ENCODE results near the gene TTC13. TPM values are rescaled to one million over a fixed set of nuclear protein-coding genes. Genes with fewer than 3 reads are reported as not detected.

The TTC13 gene
- total RNA-seq, 1 experiment from 2014 or later, result 22.6 TPM

DNA sequence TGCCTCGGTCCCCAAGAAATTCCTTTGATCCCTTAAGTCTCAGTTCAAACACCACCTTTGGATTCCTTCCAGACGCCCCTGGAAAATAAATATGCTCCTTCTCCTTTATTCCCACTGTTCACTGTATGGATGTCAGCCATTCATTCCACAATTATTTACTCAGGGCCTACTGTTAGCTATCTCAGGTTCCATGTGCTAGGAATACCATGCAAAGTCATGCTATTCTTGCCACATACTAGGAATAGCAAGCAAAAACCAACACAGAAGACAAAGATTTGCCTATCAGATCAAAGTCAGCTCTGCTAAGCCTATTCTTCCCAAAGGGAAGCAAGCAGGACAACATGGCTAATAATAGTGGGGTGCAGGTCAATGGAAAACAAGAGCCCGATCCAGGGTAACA lies 29.8 kb downstream of the TTC13 start:
- no peak for DNase-seq (ENCODE audit: low read depth)

DNA sequence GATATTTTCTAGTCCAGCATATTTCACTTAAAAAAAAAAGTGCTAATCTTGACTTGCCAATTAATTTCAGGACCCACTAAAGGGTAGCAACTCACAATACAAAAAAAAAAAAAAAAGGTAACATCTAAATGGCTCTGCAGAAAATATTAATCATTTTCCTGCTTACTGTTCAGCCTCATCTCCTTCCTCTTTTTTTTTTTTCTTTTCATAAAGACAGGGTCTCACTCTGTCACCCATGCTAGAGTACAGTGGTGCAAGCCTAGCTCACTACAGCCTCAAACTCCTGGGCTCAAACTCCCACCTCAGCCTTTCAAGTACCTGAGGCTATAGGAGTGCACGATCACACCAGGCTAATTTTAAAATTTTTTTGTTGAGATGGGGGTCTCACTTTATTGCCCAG lies 30.4 kb downstream of the TTC13 start:
- DNase-seq (ENCODE audit: low read depth), result no peak

DNA sequence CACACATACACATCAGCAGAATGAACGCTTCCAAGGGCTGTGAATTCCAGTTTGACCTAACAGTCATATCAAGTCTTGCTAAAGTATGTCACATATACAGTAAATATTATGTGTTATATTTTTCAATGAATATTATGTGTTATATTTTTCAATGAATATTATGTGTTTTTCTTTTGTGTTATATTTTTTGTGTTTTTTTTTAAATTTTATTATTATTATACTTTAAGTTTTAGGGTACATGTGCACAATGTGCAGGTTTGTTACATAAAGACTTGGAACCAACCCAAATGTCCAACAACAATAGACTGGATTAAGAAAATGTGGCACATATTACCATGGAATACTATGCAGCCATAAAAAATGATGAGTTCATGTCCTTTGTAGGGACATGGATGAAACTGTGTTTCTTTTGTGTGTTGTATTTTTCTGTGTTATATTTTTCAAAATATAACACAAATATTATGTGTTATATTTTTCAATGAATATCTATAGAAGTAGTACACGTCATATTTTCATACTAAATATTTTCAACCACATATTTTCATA lies 35.5 kb downstream of the TTC13 start:
- DNase-seq (ENCODE audit: low read depth), result no peak

DNA sequence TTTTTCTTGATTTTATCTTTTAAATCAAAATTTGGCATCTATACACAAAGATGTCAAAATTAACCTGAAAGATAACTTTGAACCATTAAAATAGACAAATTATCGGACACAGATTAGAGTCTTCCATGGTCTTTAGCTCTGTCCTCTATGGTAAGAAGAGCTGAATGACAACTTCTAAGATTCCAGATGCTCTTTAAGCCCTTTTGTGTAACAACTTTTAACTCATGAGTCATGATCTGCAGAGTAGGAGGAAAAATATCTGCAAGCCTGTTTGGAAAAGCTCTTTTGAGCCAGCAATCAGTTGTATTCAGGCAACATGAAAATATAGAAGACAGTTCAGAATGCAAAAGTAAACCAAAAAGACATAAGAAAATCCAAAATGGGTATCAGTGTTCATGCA lies 37.8 kb downstream of the TTC13 start:
- DNase-seq (ENCODE audit: low read depth), result no peak

DNA sequence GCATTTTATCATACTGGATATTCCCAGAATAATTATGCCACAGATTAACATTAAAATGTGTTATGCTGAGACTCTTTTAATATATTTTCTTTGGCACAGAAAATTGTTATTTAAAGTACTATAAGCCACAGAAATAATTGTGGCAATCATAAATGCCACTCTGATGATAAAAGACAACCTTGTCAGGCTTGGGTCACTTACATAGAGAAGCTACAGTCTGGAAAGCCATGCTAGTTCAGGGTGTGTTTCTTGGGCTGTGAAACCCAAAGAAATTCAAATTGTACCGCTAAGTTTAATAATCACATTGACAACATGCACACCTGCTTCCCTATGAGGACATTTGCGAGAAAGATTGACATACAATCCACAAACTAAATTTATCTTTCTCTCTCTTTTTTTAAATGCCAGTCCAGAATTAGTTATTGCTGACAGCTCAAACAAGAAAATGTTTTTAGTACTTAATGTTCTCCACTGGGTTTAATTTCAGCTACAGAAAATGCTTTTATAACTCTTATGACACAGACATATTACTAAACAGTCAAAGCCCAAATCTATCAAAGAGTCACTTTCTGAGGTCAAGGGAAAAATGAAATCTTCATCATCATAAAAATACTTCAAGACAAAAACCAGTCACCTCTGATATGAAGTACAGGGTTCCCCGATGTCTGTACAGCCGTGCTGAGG lies 38.7 kb downstream of the TTC13 start:
- DNase-seq (ENCODE audit: low read depth), result no peak

DNA sequence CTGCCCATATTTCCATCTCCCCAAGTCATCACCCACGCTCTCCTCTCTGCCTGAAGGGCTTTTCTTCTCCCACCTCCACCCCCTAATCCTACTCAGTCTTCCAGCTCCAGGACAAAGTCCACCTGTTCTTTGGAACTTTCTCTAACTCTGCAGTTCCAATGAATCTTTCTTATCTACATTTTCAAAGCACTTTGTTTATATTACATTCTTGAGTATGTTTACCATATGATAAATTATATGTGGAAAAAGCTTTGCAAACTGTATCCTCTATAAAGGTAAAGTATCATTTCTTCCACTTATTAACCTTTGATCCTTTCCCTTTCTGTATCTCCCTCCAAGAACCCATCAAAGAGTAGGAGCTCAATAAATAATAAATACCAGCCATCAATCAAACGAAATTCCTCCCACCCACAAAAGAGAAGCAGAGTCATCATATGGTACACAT lies 39.7 kb downstream of the TTC13 start:
- no peak for DNase-seq (ENCODE audit: low read depth)

DNA sequence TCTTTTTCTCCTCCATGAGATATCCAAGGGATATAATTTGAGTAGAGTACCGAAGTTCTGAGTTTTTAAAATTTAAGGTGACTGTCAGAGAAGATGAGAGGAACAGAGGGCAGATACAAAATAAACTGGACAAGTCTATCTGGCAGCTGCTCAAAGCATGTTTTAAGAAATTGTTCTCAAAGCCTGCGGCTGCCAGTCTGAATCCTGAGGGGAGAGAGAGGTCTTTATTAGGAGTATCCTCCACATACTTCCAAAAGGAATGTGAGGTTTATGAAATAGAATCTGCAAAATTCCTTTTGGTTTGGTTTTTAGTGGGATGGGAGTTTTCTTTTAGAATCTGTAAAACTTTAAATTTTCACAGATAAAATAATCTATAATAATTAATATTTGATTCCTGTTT lies 41.3 kb downstream of the TTC13 start:
- DNase-seq (ENCODE audit: low read depth), result no peak

DNA sequence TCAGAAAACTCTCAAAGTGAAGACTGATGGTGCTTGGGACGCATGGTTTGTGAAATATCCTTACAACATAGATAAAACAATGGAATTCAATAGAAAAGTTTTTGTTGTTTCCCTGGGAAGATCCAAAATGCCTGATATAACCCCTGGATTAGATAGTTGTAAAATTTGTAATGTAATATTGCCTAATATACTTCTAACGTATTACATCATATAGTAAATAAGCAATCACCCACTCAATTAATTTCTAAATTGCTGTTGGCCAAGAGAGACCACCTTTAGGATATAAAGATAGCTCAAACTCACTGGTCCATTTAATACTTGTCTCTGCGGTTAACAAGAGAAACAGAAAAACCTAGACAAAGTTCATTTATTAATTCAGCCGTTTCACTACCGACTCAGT lies 42.2 kb downstream of the TTC13 start:
- DNase-seq (ENCODE audit: low read depth), result no peak

DNA sequence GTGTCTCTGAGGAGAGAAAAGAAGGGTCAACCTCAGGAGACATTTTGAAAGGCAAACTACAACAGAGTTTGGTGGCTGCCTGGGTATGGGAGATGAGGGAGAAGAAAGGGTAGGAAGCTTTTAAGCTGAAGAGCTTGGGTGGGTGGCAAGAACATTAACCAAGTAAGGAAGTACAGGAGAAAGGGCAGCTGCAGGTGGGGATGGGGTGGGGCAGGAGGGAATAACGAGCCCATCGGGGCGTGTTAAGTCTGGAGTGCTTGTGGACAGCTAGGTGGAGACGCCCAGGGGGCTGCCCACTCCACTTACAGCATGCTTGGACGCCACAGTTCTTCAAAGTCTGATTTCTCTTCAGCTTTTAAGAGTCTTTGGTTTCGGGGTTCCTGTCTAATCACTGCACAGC lies 42.8 kb downstream of the TTC13 start:
- DNase-seq (ENCODE audit: low read depth), result no peak

DNA sequence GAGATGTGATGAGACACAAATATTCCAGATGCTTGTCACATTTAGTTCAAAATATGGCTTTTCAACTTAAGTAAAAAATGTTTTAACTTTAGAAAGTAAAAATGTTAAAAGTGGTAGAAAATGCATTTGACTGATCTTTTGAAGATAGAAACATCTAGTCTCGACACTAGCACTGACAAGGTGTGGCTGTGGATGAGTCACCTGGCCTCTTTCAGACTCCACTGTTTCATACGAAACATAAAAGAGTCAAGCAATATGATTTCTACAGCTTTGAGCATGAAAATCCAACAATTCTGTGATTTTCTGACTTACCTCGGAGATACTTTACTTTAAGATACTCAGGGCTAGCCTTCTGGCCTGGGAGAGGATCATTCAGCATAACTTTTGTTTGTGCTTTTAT lies 47.7 kb downstream of the TTC13 start:
- DNase-seq (ENCODE audit: low read depth), result no peak

DNA sequence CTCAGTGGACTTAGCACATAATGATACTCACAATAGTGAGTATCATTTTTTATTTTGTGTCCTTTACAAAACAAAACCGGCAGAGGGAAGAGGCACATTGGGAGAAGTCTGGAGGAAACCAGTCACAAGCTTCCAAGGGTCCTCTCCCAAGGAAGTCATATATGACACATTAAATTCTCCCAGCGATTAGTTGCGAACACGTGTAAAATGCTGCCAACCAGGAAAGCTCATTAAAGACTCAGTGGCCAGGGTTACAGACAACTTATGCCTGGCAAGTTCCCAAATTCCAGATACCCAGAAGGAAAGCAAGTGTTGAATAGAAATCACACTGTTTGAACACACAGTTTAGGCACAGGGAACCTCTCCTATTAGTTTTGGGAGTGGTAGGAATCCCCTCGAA lies 52.5 kb downstream of the TTC13 start:
- DNase-seq (ENCODE audit: low read depth), result no peak

DNA sequence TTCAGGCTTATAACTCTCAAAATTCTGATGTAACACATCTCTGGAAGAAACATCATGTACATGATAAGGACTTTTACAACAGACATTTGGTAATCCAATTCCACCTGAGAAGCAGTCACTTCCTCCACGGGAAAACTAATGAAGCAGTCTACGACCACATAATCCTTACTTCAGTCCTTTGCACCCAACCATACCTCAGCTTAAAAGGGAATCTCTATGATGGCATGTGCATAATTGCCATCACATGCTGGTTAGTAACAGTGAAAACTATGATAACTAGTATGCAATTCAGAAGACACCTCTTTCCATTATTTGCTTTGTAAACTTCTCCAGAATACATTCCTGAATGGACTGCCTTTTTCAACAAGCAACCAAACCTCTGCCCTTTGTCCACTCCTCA lies 53.1 kb downstream of the TTC13 start:
- DNase-seq (ENCODE audit: low read depth), result no peak

DNA sequence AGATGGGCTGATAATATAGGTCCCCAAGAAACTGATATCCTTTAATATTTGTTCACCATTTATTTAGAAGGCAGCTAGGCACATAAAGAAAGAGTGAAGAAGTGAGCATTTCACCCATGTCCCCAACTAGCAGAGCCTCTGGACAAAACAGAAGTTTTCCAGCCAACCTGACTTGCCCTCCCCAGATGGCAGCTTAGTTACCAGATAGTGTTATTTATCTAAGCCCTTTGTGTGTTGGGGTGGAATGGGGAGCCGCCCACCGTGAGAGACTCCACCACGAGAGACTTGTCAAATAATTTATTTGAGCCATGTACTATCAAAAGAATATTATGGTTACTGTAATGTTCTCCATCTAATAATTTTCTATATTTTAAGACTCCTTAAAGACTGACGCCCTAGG lies 55.5 kb downstream of the TTC13 start:
- DNase-seq (ENCODE audit: low read depth), result no peak

DNA sequence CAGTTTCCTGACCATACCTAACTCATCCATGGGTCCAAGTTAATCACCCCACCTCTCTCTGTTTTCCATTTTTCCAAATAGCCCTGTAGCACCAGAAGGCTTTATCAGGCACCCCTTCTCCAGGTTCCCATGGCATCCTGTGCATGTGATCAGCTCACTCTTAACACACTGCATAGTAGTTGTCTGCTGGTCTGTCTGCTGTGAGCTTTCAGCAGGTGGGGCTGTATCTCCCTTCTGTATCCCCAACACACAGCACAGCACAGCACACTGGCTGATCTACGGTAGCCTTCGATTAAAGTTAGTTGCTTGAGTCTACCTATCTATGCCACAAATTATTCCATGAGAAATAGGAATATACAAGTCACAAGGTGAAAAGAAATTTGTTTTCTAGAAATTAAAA lies 56.0 kb downstream of the TTC13 start:
- no peak for DNase-seq (ENCODE audit: low read depth)

DNA sequence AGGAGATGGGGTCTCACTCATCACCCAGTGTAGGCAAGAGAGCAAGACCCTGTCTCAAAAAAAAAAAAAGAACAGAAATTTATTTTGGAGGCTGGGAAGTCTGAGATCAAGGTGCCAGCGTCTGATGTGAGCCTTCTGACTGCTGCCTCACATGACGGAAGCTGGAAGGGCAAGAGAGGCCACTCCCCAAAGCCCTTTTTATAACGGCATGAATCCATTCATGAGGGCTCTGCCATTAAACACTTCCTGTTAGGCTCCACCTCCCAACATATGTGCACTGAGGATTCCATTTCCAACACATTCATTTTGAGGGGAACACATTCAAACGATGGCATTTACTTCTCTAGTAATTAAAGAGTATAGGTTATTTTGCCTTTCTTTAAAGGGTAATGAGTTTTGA lies 59.5 kb downstream of the TTC13 start:
- DNase-seq (ENCODE audit: low read depth), result no peak

DNA sequence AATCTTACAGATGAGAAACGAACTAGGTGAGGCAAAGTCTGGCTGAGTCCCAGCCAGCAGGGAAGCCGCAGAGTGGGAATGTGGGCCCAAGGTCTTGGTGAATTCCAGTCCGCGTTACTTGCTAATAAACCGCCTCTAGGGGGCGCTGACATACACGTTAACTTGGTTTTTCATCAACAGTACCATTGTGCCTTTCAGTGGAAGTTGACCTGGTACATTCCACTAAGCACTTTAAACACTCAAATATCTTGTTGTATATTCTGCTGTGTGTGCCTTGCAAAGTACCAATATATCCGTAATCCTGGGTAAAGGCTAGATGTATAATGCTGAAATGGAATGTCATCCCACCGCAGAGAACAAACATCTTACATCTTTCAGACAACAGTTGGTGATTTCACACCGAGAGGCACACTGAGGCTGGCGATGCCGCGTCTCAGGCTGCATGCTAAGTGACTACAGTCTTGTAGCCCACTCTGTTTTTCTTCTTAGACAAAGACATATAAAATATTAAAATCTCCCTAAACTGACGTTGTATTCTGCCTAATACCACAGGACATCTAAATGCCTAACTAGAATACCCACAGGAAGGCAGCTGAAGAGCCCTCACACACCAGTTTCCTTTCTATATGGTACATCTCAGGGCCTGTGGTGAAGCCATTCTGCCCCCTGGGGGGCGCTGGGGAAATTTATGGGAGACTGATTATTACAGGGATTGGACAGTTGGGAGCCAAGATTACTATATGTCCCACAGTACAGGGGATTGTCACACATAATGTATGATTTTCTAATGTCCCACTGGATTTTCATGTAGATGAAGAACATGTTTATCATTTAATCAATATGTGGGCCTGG lies 61.2 kb downstream of the TTC13 start:
- peak; percentile 72 for DNase-seq (ENCODE audit: low read depth)

DNA sequence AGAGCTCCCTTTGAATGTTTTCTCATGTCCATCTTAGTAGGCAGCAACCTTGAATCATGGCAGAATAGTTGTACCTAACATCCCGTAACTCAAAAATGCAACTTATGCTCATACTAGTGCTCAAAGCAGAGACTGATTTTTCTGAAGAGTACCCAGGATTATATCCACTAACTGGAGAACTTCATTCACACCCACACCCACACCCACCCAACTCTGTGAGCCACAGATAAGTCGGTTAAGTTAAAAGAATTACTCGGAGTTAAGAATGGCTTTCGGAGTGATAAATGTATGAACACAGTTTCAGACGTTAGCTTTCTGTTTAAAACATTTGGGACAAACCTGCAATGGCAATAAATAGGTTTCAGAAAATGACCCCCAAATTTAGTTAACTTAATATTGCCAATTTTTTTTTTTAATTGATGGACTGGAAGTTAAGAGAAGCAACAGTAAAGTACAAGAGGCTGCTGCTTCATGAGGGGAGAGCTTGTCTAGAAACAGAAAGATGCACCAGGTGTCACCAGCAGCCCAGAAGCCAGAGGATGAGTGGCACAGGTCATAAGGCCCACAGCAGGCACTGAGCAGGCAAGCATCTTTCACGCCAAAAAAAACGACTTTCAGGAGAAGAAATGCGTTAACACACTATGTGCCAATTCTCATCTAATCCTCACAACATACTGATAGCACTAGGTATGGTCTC lies 61.9 kb downstream of the TTC13 start:
- DNase-seq (ENCODE audit: low read depth), result no peak

DNA sequence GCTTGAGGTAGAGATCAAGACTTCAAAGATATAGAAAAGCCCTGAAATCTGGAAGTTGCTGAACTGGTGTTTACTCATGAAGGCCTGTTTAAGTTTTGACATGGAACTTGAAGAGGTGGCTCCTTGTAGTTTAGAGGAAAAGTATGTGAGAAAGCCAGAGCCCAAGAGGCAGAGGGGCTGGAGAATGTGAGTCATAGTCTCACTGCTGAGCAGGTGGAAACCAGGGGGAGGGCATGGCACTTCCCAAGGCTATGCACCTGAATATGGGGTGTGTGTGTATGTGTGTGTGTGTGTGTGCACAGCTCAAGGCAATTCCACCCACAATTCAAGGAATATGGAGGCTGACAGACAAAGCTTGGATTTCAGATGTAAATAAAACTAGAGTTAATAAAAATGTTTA lies 63.6 kb downstream of the TTC13 start:
- DNase-seq (ENCODE audit: low read depth), result no peak

DNA sequence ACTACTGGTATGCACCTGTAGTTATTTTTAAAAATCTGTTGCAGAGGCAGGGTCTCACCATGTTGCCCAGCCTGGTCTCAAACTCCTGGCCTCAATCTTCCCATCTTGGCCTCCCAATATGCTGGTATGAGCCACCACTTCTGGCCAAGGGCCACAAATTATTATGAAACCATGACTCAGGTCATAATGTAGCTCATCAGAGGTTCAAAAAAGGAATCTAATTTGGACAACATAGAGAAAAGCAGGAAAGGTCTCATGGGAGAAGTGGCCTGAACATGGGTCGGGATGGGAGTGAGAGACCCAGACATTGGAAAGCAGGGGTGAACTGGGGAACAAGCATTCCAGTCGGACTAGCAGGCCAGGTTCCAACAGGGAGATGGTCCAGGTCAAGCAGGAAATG lies 65.2 kb downstream of the TTC13 start:
- no peak for DNase-seq (ENCODE audit: low read depth)

DNA sequence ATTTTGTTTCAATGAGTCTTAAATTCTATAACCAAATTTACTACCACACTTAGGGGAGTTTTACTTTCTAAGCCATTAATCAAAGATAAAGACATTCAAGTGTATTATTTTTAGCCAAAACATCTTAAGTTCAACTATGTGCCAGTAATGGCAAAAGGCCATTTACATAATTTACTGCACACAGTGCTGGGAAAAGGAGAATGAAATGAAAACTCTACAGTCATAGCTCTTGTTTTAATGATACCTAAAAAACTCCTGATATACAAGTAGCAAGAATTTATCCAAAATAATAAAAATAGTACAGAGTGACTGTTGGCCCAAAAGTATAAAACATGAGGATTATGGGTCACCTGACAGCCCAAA lies 67.9 kb downstream of the TTC13 start:
- no peak for DNase-seq (ENCODE audit: low read depth)

DNA sequence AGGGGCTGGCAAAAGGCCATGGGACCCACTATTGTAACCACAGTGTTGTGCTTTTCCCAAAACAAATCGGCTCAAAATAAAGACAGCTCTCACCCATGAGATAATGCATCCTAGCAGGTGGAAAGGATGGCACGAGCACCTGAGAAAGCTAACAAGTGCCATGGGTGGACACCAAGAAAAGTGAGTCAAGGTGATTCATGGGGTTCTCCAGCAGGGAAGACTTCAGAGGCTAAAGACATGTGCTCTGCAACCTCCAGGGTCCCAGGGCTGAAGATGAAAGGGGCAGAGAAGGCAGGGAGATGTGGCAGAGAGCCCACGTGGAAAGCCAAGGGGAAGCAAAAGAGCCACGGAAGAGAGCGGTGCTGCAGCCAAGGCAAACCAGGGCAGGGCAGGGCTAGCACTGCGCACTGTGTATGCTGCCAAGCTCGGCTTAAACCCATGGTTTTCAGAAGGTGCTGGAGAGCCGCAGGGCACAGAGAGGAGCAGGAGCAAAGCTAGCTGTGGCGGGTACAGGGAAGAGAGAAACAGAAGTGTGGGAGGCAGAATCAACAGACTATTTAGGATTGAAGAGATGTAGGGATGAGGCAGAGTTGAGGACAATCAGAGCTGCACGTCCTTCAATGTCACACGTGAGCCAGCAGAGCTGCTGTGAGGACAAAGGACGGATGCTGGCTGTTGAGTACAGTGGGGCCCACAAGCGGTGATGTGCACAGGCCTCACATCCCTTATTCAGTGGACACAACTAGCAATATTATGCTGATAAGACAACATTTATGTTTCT lies 68.5 kb downstream of the TTC13 start:
- DNase-seq (ENCODE audit: low read depth), result no peak

Data from Daoy (cell line).